ENCODE measurements around the gene SLC26A8.

The SLC26A8 gene

DNA sequence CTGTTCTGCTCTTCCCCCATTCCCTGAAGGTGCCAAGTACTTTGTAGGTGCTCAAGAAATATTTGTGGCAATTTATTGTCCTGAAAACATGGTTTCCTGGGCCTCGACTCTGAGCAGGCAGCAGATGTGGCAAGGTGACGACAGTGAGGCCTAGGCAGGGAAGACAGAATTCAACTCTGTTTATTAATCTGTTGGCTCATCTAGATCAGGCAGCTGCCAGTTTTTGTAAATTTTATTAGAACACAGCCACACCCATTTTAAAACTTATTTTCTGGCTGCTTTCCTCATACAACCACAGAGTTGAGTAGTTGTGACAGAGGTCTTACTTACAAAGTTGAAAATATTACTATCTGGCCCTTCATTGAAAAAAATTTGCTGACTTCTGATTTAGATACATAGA lies 27.7 kb upstream of the SLC26A8 start:
- H3K9me3 ChIP-seq (ENCODE audit: control insufficient read depth in 1 of 2, low read length in 2 of 2), result no peaks in the 10 kb centered on the region
- no peaks in the 10 kb centered on the region for H3K27me3 ChIP-seq (ENCODE audit: control insufficient read depth in 1 of 2, insufficient read depth in 2 of 2, low read length in 2 of 2)
- no peak overlapping the region for H3K4me3 ChIP-seq (ENCODE audit: low read depth in 1 of 2, low read length in 2 of 2)
- H3K4me1 ChIP-seq (ENCODE audit: control insufficient read depth in 1 of 2, insufficient read depth in 2 of 2, low read length in 2 of 2), result peaks cover 17 to 29% of the 10 kb centered on the region in 2 donors
- peaks cover 6 to 8% of the 10 kb centered on the region in 2 donors for H3K36me3 ChIP-seq (ENCODE audit: control insufficient read depth in 1 of 2, insufficient read depth in 2 of 2, low read length in 2 of 2)
- no peak overlapping the region for H3K27ac ChIP-seq (ENCODE audit: low read depth, low read length)
- H3K9ac ChIP-seq (ENCODE audit: low read depth in 1 of 2, low read length in 2 of 2), result no peak overlapping the region

DNA sequence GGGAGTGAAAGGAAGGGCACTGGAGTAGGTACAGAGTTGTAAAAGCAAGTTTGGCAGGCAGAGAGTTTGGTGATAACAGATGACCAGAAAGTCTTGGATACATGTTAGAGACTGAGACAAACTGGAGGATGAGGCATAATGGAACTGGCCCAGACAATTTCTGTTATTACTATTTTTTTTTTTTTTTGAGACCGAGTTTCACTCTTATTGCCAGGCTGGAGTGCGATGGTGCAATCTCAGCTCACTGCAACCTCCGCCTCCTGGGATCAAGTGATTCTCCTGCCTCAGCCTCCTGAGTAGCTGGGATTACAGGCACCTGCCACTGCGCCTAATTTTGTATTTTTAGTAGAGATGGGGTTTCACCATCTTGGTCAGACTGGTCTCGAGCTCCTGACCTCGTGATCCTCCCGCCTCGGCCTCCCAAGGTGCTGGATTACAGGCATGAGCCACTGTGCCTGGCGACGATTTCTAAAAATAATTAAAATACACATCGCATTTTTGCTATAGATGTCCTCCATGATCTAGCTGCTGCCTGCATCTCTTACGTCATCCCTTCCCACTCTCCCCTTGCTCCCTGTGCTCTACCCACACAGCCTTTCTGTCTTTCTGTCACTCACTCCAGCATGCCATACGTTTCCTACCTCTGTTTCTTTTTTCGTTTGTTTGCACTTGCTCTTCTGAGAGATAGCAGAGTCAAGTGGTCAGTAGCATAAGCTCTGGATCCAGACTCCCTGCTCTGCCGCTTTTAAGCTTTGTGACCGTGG lies 26.7 kb upstream of the SLC26A8 start:
- Histone ChIP-seq H3K27ac (ENCODE audit: low read depth, low read length) (no peak overlapping the region), H3K4me3 (ENCODE audit: low read depth in 1 of 2, low read length in 2 of 2) (no peak overlapping the region), H3K36me3 (ENCODE audit: control insufficient read depth in 1 of 2, insufficient read depth in 2 of 2, low read length in 2 of 2) (peaks cover 6 to 8% of the 10 kb centered on the region in 2 donors), H3K4me1 (ENCODE audit: control insufficient read depth in 1 of 2, insufficient read depth in 2 of 2, low read length in 2 of 2) (peaks cover 17 to 29% of the 10 kb centered on the region in 2 donors), H3K9me3 (ENCODE audit: control insufficient read depth in 1 of 2, low read length in 2 of 2) (no peaks in the 10 kb centered on the region), H3K9ac (ENCODE audit: low read depth in 1 of 2, low read length in 2 of 2) (no peak overlapping the region), H3K27me3 (ENCODE audit: control insufficient read depth in 1 of 2, insufficient read depth in 2 of 2, low read length in 2 of 2) (no peaks in the 10 kb centered on the region)

DNA sequence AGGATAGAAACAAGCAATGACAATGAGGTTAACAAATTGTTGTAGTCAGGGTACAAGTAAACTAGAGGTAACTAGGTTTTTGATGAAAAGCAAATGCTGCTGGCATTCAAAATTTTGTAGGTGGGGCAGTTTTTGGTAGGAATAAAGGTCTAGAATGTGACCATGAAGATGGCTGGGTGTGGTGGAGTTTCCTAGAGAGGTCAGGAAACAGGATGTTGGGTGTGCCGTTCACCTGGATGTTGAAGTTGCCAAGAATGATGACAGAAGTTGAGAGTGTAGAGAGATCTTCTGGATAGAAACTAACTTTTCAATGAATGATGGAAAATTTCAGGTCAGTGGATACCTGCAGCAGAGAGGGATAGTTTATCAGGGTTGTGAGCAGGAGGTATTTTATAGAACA lies 25.9 kb upstream of the SLC26A8 start:
- no peaks in the 10 kb centered on the region for H3K9me3 ChIP-seq (ENCODE audit: control insufficient read depth in 1 of 2, low read length in 2 of 2)
- no peaks in the 10 kb centered on the region for H3K27me3 ChIP-seq (ENCODE audit: control insufficient read depth in 1 of 2, insufficient read depth in 2 of 2, low read length in 2 of 2)
- no peak overlapping the region for H3K9ac ChIP-seq (ENCODE audit: low read depth in 1 of 2, low read length in 2 of 2)
- no peak overlapping the region for H3K4me3 ChIP-seq (ENCODE audit: low read depth in 1 of 2, low read length in 2 of 2)
- H3K36me3 ChIP-seq (ENCODE audit: control insufficient read depth in 1 of 2, insufficient read depth in 2 of 2, low read length in 2 of 2), result peaks cover 6 to 8% of the 10 kb centered on the region in 2 donors
- no peak overlapping the region for H3K27ac ChIP-seq (ENCODE audit: low read depth, low read length)
- peaks cover 17 to 28% of the 10 kb centered on the region in 2 donors for H3K4me1 ChIP-seq (ENCODE audit: control insufficient read depth in 1 of 2, insufficient read depth in 2 of 2, low read length in 2 of 2)

DNA sequence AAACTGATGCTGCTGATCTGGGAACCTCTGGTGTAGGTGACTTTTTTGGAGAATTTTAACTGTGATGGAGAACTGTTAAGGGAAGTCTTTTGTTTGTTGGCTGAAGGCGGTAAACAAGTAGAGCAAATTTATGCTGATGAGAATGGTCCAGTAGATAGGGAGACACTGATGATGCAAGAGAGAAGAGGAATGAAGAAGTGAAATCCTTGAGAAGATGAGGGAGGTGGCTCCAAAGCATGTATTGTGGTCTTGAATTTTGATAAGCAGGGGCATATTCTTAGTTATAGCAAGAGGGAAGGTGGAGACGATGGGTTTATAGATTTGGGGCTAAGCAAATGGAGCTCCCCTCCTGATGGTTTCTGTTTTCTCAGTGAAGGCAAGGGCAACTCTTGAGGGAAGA lies 25.1 kb upstream of the SLC26A8 start:
- Histone ChIP-seq H3K27ac (ENCODE audit: low read depth, low read length) (no peak overlapping the region), H3K4me1 (ENCODE audit: control insufficient read depth in 1 of 2, insufficient read depth in 2 of 2, low read length in 2 of 2) (peaks cover 21 to 34% of the 10 kb centered on the region in 2 donors), H3K9me3 (ENCODE audit: control insufficient read depth in 1 of 2, low read length in 2 of 2) (no peaks in the 10 kb centered on the region)

DNA sequence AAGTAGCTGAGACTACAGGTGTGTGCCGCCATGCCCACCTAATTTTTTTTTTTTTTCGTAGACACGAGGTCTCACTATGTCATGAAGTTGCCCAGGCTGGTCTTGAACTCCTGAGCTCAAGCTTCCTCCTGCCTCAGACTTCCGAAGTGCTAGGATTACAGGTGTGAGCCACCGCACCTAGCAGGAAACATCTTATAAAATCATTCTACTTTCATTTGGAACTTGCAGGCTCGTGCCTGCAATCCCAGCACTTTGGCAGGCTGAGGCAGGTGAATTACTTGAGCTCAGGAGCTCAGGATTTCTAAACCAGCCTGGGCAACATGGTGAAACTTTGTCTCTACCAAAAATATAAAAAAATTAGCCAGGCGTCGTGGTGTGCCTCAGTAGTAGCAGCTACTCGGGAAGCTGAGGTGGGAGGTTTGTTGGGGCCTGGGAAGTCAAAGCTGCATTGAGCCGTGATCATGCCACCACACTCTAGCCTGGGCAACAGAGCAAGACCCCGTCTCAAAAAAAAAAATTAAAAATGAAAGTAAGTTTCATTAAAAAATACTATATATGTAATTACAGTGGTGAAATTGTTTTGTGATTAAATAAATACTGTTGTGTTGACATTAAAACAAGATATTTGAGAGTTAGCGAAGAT lies 18.3 kb upstream of the SLC26A8 start:
- H3K9me3 ChIP-seq (ENCODE audit: control insufficient read depth in 1 of 2, low read length in 2 of 2), result no peaks in the 10 kb centered on the region
- no peaks in the 10 kb centered on the region for H3K36me3 ChIP-seq (ENCODE audit: control insufficient read depth in 1 of 2, insufficient read depth in 2 of 2, low read length in 2 of 2)
- H3K4me3 ChIP-seq (ENCODE audit: low read depth in 1 of 2, low read length in 2 of 2), result no peak overlapping the region
- no peaks in the 10 kb centered on the region for H3K27me3 ChIP-seq (ENCODE audit: control insufficient read depth in 1 of 2, insufficient read depth in 2 of 2, low read length in 2 of 2)
- no peak overlapping the region for H3K9ac ChIP-seq (ENCODE audit: low read depth in 1 of 2, low read length in 2 of 2)
- no peak overlapping the region for H3K27ac ChIP-seq (ENCODE audit: low read depth, low read length)
- peaks cover 17 to 48% of the 10 kb centered on the region in 2 donors for H3K4me1 ChIP-seq (ENCODE audit: control insufficient read depth in 1 of 2, insufficient read depth in 2 of 2, low read length in 2 of 2)

More for the DNA sequence above, 25.1 kb upstream of the SLC26A8 start:
- Histone ChIP-seq H3K4me3 (ENCODE audit: low read depth in 1 of 2, low read length in 2 of 2) (no peak overlapping the region), H3K36me3 (ENCODE audit: control insufficient read depth in 1 of 2, insufficient read depth in 2 of 2, low read length in 2 of 2) (peaks cover 6 to 8% of the 10 kb centered on the region in 2 donors), H3K27me3 (ENCODE audit: control insufficient read depth in 1 of 2, insufficient read depth in 2 of 2, low read length in 2 of 2) (no peaks in the 10 kb centered on the region), H3K9ac (ENCODE audit: low read depth in 1 of 2, low read length in 2 of 2) (no peak overlapping the region)

DNA sequence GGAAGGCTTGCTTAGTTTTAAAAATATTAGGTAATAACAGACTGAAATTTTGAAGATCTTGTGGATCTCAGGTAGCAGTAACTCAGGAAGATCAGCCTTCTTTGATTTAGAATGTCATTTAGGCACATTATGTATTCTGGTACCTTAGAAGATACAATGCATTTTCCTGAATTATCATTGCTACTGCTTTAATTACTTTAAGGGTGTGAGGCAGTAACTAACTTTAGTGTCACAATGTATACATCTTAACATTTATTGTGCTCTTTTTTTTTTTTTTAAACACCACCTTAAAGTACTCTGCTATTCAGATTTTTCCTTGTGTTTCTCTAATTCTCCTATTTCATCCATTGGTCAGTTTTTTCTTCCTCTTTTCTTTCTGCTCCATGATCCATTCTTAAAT lies 16.5 kb upstream of the SLC26A8 start:
- peaks cover 17 to 39% of the 10 kb centered on the region in 2 donors for H3K4me1 ChIP-seq (ENCODE audit: control insufficient read depth in 1 of 2, insufficient read depth in 2 of 2, low read length in 2 of 2)

DNA sequence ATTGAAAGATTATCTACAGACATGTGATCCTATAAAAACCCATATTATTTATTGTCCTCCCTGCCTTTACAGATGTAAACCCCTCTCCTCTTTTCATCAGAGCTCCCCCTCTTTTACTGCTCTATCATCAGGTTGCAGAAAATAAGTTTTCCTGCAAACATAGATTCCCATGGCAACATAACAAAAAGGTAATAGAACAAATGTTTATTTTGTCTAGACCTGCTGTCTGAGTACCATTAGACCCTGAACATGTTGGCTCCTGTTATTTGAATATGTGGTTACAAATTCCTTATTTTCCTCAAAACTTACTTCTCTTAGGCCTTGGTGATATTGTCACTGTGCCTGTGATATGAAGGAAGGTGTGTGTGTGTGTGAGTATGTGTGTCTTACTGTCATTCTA lies 14.7 kb upstream of the SLC26A8 start:
- H3K9ac ChIP-seq (ENCODE audit: low read depth in 1 of 2, low read length in 2 of 2), result no peak overlapping the region
- H3K27ac ChIP-seq (ENCODE audit: low read depth, low read length), result no peak overlapping the region
- H3K9me3 ChIP-seq (ENCODE audit: control insufficient read depth in 1 of 2, low read length in 2 of 2), result no peaks in the 10 kb centered on the region
- H3K4me1 ChIP-seq (ENCODE audit: control insufficient read depth in 1 of 2, insufficient read depth in 2 of 2, low read length in 2 of 2), result peaks cover 14 to 37% of the 10 kb centered on the region in 2 donors
- H3K27me3 ChIP-seq (ENCODE audit: control insufficient read depth in 1 of 2, insufficient read depth in 2 of 2, low read length in 2 of 2), result no peaks in the 10 kb centered on the region
- H3K4me3 ChIP-seq (ENCODE audit: low read depth in 1 of 2, low read length in 2 of 2), result no peak overlapping the region
- H3K36me3 ChIP-seq (ENCODE audit: control insufficient read depth in 1 of 2, insufficient read depth in 2 of 2, low read length in 2 of 2), result no peaks in the 10 kb centered on the region

More for the DNA sequence above, 16.5 kb upstream of the SLC26A8 start:
- H3K9ac ChIP-seq (ENCODE audit: low read depth in 1 of 2, low read length in 2 of 2), result no peak overlapping the region
- no peaks in the 10 kb centered on the region for H3K27me3 ChIP-seq (ENCODE audit: control insufficient read depth in 1 of 2, insufficient read depth in 2 of 2, low read length in 2 of 2)
- H3K27ac ChIP-seq (ENCODE audit: low read depth, low read length), result no peak overlapping the region
- H3K4me3 ChIP-seq (ENCODE audit: low read depth in 1 of 2, low read length in 2 of 2), result no peak overlapping the region
- H3K9me3 ChIP-seq (ENCODE audit: control insufficient read depth in 1 of 2, low read length in 2 of 2), result no peaks in the 10 kb centered on the region
- H3K36me3 ChIP-seq (ENCODE audit: control insufficient read depth in 1 of 2, insufficient read depth in 2 of 2, low read length in 2 of 2), result no peaks in the 10 kb centered on the region

DNA sequence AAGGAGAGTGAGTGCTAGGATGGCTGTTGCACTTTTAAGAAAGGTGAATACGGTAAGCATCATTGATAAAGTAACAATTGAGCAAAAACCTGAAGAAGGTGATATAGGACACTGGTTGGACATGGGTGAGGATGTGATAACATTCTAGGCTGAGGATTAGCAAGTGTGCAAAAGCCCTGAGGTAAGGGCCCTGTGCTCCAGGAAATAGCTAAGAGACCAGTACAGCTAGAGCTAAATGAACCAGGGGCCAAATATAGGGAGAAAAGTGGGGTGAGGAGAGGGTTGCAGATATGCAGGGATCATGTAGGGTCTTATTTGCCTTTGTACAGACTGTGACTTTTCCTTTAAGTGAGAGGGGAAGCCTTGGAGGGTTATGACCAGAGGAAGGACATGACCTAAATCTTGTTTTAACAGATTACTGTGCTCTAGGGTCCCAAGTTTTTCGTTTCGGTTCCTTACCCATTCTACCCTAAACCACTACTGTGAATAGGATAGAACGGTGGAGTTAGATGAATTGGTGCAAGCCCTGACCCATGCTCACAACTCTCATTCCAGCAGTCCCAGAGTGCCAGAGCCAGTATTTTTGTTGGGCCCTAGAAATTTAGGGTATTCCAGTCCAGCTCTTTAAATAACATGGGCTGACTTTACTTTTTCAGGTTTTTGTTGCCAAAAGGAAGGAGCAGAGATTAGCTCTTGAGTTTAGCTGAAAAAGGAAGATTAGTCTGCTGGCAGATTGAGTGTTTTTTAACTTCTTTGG lies 13.9 kb upstream of the SLC26A8 start:
- H3K9me3 ChIP-seq (ENCODE audit: control insufficient read depth in 1 of 2, low read length in 2 of 2), result no peaks in the 10 kb centered on the region
- no peaks in the 10 kb centered on the region for H3K36me3 ChIP-seq (ENCODE audit: control insufficient read depth in 1 of 2, insufficient read depth in 2 of 2, low read length in 2 of 2)
- no peaks in the 10 kb centered on the region for H3K27me3 ChIP-seq (ENCODE audit: control insufficient read depth in 1 of 2, insufficient read depth in 2 of 2, low read length in 2 of 2)
- H3K27ac ChIP-seq (ENCODE audit: low read depth, low read length), result no peak overlapping the region
- H3K4me1 ChIP-seq (ENCODE audit: control insufficient read depth in 1 of 2, insufficient read depth in 2 of 2, low read length in 2 of 2), result peaks cover 14 to 45% of the 10 kb centered on the region in 2 donors
- no peak overlapping the region for H3K4me3 ChIP-seq (ENCODE audit: low read depth in 1 of 2, low read length in 2 of 2)
- H3K9ac ChIP-seq (ENCODE audit: low read depth in 1 of 2, low read length in 2 of 2), result no peak overlapping the region

DNA sequence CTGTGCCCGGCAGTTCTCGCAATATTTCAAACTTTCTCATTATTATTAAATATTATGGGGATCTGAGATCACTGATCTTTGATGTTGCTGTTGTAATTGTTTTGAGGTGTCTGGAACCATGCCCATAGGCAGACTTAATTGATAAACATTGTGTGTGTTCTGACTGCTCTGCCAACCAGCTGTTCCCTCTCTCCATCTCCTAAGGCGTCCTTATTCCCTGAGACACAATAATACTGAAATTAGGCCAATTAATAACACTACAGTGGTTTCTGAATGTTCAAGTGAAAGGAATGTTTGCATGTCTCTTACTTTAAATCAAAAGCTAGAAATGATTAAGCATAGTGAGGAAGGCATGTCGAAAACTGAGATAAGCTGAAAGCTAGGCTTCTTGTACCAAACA lies 10.8 kb upstream of the SLC26A8 start:
- H3K4me3 ChIP-seq (ENCODE audit: low read depth in 1 of 2, low read length in 2 of 2), result no peak overlapping the region
- H3K9ac ChIP-seq (ENCODE audit: low read depth in 1 of 2, low read length in 2 of 2), result no peak overlapping the region
- H3K27me3 ChIP-seq (ENCODE audit: control insufficient read depth in 1 of 2, insufficient read depth in 2 of 2, low read length in 2 of 2), result no peaks in the 10 kb centered on the region
- H3K4me1 ChIP-seq (ENCODE audit: control insufficient read depth in 1 of 2, insufficient read depth in 2 of 2, low read length in 2 of 2), result peaks cover 28 to 44% of the 10 kb centered on the region in 2 donors
- H3K36me3 ChIP-seq (ENCODE audit: control insufficient read depth in 1 of 2, insufficient read depth in 2 of 2, low read length in 2 of 2), result no peaks in the 10 kb centered on the region
- H3K27ac ChIP-seq (ENCODE audit: low read depth, low read length), result no peak overlapping the region
- H3K9me3 ChIP-seq (ENCODE audit: control insufficient read depth in 1 of 2, low read length in 2 of 2), result no peaks in the 10 kb centered on the region

DNA sequence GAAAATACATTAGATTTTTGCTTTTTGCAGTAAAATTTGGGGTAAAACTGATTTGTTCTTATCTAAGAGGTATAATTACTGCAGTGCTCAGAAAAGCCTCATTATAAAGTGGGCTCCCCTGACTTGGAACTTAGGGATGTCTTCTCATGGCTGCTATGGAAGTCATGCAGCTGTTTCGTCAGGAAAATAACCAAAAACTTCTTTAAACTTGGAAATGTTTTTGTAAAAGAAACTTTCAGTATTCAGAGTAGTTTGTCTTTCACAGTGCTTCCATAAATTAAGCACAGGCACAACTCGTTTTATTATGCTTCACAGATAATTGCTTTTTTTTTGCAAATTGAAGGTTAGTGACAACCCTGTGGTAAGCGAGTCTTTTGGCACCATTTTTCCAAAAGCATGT lies 10.0 kb upstream of the SLC26A8 start:
- H3K27me3 ChIP-seq (ENCODE audit: control insufficient read depth in 1 of 2, insufficient read depth in 2 of 2, low read length in 2 of 2), result no peaks in the 10 kb centered on the region
- no peak overlapping the region for H3K4me3 ChIP-seq (ENCODE audit: low read depth in 1 of 2, low read length in 2 of 2)
- no peaks in the 10 kb centered on the region for H3K36me3 ChIP-seq (ENCODE audit: control insufficient read depth in 1 of 2, insufficient read depth in 2 of 2, low read length in 2 of 2)
- no peak overlapping the region for H3K27ac ChIP-seq (ENCODE audit: low read depth, low read length)
- peaks cover 34 to 48% of the 10 kb centered on the region in 2 donors for H3K4me1 ChIP-seq (ENCODE audit: control insufficient read depth in 1 of 2, insufficient read depth in 2 of 2, low read length in 2 of 2)
- no peak overlapping the region for H3K9ac ChIP-seq (ENCODE audit: low read depth in 1 of 2, low read length in 2 of 2)
- no peaks in the 10 kb centered on the region for H3K9me3 ChIP-seq (ENCODE audit: control insufficient read depth in 1 of 2, low read length in 2 of 2)
